Lower leg skin (tissue), 3 donors: ENCODE measurements around the gene MXI1.

Source experiments
- CTCF ChIP-seq, 3 donors: fragments of 450-650 bp; IDR thresholded peaks; one replicate each; pipeline ENCODE4 v1.5.1; 2016; ENCODE audit warnings: antibody characterized with exemption in 3 of 3, mild to moderate bottlenecking in 3 of 3, moderate library complexity in 2 of 3
- POLR2A ChIP-seq, 2 donors: fragments of 450-650 bp; IDR thresholded peaks; one replicate each; pipeline ENCODE4 v1.6.1; 2016 to 2017; ENCODE audit warnings: antibody characterized with exemption in 2 of 2, mild to moderate bottlenecking in 1 of 2, moderate library complexity in 1 of 2

GRCh38 chr10:110274647-110275046 is 67.2 kb downstream of the MXI1 start:
- TF ChIP-seq CTCF (IDR thresholded peaks at IDR 0.05) (no peak), POLR2A (IDR thresholded peaks at IDR 0.05) (no peak)
